PC-9 (cell line): ENCODE measurements around the gene CNNM2. TPM values are rescaled to one million over a fixed set of nuclear protein-coding genes. Genes with fewer than 3 reads are reported as not detected.

Experiments used
- BruUV-seq: library from RNA; stranded (reverse); fragments of 400-500 nt; replicated peaks from 2 replicates; lab custom pipeline; 2021; lab: Mats Ljungman, UMichigan
- CTCF ChIA-PET: fragments of 300-600 bp; sonication (Branson Sonifier 250); formaldehyde crosslinking; loops from one replicate; lab custom pipeline; 2022; ENCODE audit warnings: antibody characterized with exemption; lab: Charles Lee
- POLR2A ChIA-PET: fragments of 300-600 bp; sonication (Branson Sonifier 250); formaldehyde crosslinking; loops from one replicate; lab custom pipeline; 2022; ENCODE audit warnings: antibody characterized with exemption; ENCODE audit not compliant: unreplicated experiment; lab: Charles Lee
- DNase-seq, 2 experiments: peaks; one replicate each; pipeline versions ENCODE4 v3.0.0 to v3.0.0-alpha.2; 2015 to 2022; ENCODE audit warnings: mixed read lengths in 1 of 2
- H2AFZ ChIP-seq: fragments of 200-600 bp; sonication (generic); 2 replicates; pipeline ENCODE4 v1.8.1; 2017; ENCODE audit warnings: antibody characterized with exemption
- H3F3A ChIP-seq: fragments of 200-600 bp; sonication (generic); 2 replicates; pipeline ENCODE4 v1.8.1; 2017; ENCODE audit warnings: antibody characterized with exemption, mild to moderate bottlenecking, low read depth; ENCODE audit not compliant: insufficient read depth
- H3K27ac ChIP-seq: fragments of 200-600 bp; sonication (generic); 2 replicates; pipeline ENCODE4 v1.6.1; 2016; ENCODE audit warnings: mixed run types
- H3K27me3 ChIP-seq: fragments of 200-600 bp; sonication (generic); 2 replicates; pipeline ENCODE4 v1.6.1; 2016; ENCODE audit warnings: low read depth, mixed run types; ENCODE audit not compliant: insufficient read depth
- H3K36me3 ChIP-seq: fragments of 200-600 bp; sonication (generic); 2 replicates; pipeline ENCODE4 v1.6.1; 2016; ENCODE audit warnings: low read depth, mixed run types
- H3K4me1 ChIP-seq: fragments of 200-600 bp; sonication (generic); replicated peaks from 2 replicates; pipeline ENCODE4 v1.6.1; 2016; ENCODE audit warnings: mixed run types; ENCODE audit not compliant: insufficient read depth
- H3K4me2 ChIP-seq: fragments of 200-600 bp; sonication (generic); 2 replicates; pipeline ENCODE4 v1.6.1; 2017; ENCODE audit warnings: mixed run types
- H3K4me3 ChIP-seq: fragments of 200-600 bp; sonication (generic); 2 replicates; pipeline ENCODE4 v1.6.1; 2016; ENCODE audit warnings: mixed run types
- H3K79me2 ChIP-seq: fragments of 200-600 bp; sonication (generic); 2 replicates; pipeline ENCODE4 v1.6.1; 2017; ENCODE audit warnings: low read depth, mixed run types
- H3K9me2 ChIP-seq: fragments of 200-600 bp; sonication (generic); 2 replicates; pipeline ENCODE4 v1.8.1; 2017; ENCODE audit warnings: mild to moderate bottlenecking; ENCODE audit not compliant: insufficient read depth
- H3K9me3 ChIP-seq: fragments of 200-600 bp; sonication (generic); 2 replicates; pipeline ENCODE4 v1.8.1; 2016; ENCODE audit warnings: low read depth; ENCODE audit not compliant: insufficient read depth
- H4K20me1 ChIP-seq: fragments of 200-600 bp; sonication (generic); 2 replicates; pipeline ENCODE4 v1.8.1; 2017; ENCODE audit not compliant: insufficient read depth
- EZH2 ChIP-seq: fragments of 200-600 bp; sonication (generic); IDR thresholded peaks from 2 replicates; pipeline ENCODE4 v1.8.0; 2017; ENCODE audit warnings: antibody characterized with exemption, low read depth
- intact Hi-C: fragments of 100-400 bp; cut with micrococcal nuclease; formaldehyde crosslinking; loops from one replicate; pipeline ENCODE4 v1.10.0; 2022; ENCODE audit not compliant: unreplicated experiment
- total RNA-seq: library from RNA; stranded (reverse); gene quantifications from 2 replicates; pipeline ENCODE4 v1.2.3, GENCODE V29; 2021
- TF ChIP-seq, protein P1 (sequence below): fragments of 200-600 bp; sonication (generic); conservative IDR thresholded peaks from 2 replicates; pipeline ENCODE4 v1.6.1; 2017; ENCODE audit warnings: mixed run types, antibody characterized with exemption, mild to moderate bottlenecking, moderate library complexity

The CNNM2 gene
- total RNA-seq, 1 experiment from 2014 or later, result 8.8 TPM

DNA sequence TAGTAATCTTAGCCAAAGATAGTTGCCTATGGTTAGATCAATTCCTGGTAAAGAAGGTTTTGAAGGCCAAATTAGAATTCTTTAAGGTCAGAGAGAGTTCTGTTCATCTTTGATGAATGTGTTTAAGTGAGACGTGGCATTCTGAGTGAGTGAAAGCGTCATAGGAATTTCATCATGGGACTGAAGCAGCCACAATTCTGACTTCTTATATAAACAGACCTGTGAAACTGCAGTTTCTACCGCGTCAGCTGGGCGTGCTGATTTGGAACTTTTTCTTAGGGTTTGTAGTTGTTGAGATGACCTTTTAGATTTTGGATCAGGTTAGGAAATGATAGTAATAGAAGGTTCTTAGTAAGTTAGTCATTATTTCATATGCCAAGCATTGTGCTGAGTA, 103.8 kb downstream of the CNNM2 start:
- no peaks in the 10 kb centered on the region for H3K9me3 ChIP-seq
- H3K79me2 ChIP-seq, result no peaks in the 10 kb centered on the region
- H3F3A ChIP-seq, result no peaks in the 10 kb centered on the region
- no peaks in the 10 kb centered on the region for H3K36me3 ChIP-seq
- DNase-seq, result no peak
- no peaks in the 10 kb centered on the region for H3K9me2 ChIP-seq
- ChIA-PET CTCF (no interaction called here), POLR2A (no interaction called here)
- no TSS peak for BruUV-seq
- H3K27me3 ChIP-seq, result no peaks in the 10 kb centered on the region
- TF ChIP-seq, protein P1, sequence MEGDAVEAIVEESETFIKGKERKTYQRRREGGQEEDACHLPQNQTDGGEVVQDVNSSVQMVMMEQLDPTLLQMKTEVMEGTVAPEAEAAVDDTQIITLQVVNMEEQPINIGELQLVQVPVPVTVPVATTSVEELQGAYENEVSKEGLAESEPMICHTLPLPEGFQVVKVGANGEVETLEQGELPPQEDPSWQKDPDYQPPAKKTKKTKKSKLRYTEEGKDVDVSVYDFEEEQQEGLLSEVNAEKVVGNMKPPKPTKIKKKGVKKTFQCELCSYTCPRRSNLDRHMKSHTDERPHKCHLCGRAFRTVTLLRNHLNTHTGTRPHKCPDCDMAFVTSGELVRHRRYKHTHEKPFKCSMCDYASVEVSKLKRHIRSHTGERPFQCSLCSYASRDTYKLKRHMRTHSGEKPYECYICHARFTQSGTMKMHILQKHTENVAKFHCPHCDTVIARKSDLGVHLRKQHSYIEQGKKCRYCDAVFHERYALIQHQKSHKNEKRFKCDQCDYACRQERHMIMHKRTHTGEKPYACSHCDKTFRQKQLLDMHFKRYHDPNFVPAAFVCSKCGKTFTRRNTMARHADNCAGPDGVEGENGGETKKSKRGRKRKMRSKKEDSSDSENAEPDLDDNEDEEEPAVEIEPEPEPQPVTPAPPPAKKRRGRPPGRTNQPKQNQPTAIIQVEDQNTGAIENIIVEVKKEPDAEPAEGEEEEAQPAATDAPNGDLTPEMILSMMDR, result no peak
- TF ChIP-seq EZH2, result no peak
- H3K27ac ChIP-seq, result no peak overlapping the region
- intact Hi-C loops, result no loop called here
- no peaks in the 10 kb centered on the region for H3K4me1 ChIP-seq
- H2AFZ ChIP-seq, result no peak overlapping the region
- H3K4me2 ChIP-seq, result no peak overlapping the region
- no peaks in the 10 kb centered on the region for H4K20me1 ChIP-seq
- no peak overlapping the region for H3K4me3 ChIP-seq

DNA sequence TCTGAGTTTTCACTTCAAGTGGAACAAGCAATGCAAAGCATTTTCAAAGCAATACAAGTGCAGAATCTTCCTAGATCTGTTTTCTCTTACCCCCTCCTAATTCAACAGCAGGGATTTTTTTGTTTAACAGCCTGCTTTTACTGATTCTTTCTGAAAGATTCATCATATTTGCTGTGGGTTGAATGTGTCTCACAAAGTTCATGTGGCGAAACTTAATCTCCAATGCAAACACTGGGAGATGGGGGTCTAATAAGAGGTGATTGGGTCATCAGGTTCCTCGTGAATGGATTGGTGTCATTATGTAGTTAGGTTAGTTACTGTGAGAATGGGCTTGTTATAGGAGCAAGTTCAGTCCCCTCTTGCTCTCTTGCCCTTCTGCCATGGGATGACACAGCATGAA, 107.6 kb downstream of the CNNM2 start:
- Histone ChIP-seq H3K27ac (no peak overlapping the region), H3K79me2 (no peaks in the 10 kb centered on the region), H3K27me3 (no peaks in the 10 kb centered on the region), H3K36me3 (no peaks in the 10 kb centered on the region), H3K4me3 (no peak overlapping the region), H3K9me2 (no peaks in the 10 kb centered on the region), H3K4me2 (no peak overlapping the region), H2AFZ (no peak overlapping the region), H4K20me1 (no peaks in the 10 kb centered on the region), H3K4me1 (no peaks in the 10 kb centered on the region), H3F3A (no peaks in the 10 kb centered on the region), H3K9me3 (no peaks in the 10 kb centered on the region)
- intact Hi-C loops, result loop anchor here (5.0 kb wide), 1 partner anchor 627 kb away; no protein-coding TSS in a partner anchor
- no peak for DNase-seq
- ChIA-PET POLR2A (no interaction called here), CTCF (no interaction called here)
- BruUV-seq, result no TSS peak
- TF ChIP-seq, protein P1, result no peak
- no peak for TF ChIP-seq EZH2

DNA sequence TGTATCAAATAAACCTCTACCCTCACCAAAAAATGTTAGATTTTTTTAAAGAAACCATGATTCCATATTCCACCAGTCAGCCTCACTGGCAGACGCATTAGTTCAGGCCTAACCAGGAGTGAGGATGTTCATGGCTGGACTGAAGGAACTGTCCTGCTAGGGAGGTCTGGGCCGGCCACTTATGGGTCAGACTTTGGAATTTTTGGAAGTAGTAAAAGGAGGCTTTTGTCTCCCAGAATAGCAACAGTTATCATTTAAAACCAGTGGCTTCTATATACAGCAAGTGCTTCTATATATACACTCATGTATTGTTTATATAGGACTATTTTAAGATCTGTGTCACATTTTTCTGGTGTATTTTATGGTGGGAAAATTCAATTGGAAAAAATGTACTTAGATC, 120.5 kb downstream of the CNNM2 start:
- Histone ChIP-seq H3K4me3 (no peak overlapping the region), H3F3A (no peaks in the 10 kb centered on the region), H3K27ac (no peak overlapping the region), H3K4me2 (no peak overlapping the region), H3K79me2 (no peaks in the 10 kb centered on the region), H2AFZ (no peak overlapping the region), H3K9me2 (no peaks in the 10 kb centered on the region), H3K27me3 (no peaks in the 10 kb centered on the region), H3K9me3 (no peaks in the 10 kb centered on the region), H4K20me1 (no peaks in the 10 kb centered on the region), H3K36me3 (no peaks in the 10 kb centered on the region), H3K4me1 (no peaks in the 10 kb centered on the region)
- no peak for DNase-seq
- ChIA-PET CTCF (no interaction called here), POLR2A (no interaction called here)
- TF ChIP-seq, protein P1, result no peak
- TF ChIP-seq EZH2, result no peak
- BruUV-seq, result no TSS peak
- intact Hi-C loops, result no loop called here
